GM12878 (cell line): ENCODE measurements around the gene AP2B1. TPM values are rescaled to one million over a fixed set of nuclear protein-coding genes. Genes with fewer than 3 reads are reported as not detected.

ENCODE experiments used
- ATAC-seq: fragments of 200-7000 bp; cut with Tn5 transposase; 3 replicates; pipeline ENCODE4 v1.9.1; 2020; ENCODE audit warnings: mild to moderate bottlenecking, moderate library complexity
- BruUV-seq: library from RNA; stranded (reverse); fragments of 400-500 nt; replicated peaks from 2 replicates; lab custom pipeline; 2021; lab: Mats Ljungman, UMichigan
- CTCF ChIA-PET: fragments of 300-600 bp; sonication (Branson Sonifier 250); formaldehyde crosslinking; extraction: SDS; loops from one replicate; lab custom pipeline; 2021; ENCODE audit warnings: inconsistent platforms; lab: Yijun Ruan, JAX
- POLR2A ChIA-PET: fragments of 350-600 bp; formaldehyde crosslinking; extraction: SDS; loops from one replicate; lab custom pipeline; 2021; ENCODE audit warnings: inconsistent platforms; lab: Charles Lee
- RAD21 ChIA-PET: fragments of 300-600 bp; sonication (Branson Sonifier 250); formaldehyde crosslinking; loops from one replicate; lab custom pipeline; 2023; ENCODE audit warnings: antibody characterized with exemption; ENCODE audit not compliant: unreplicated experiment; lab: Charles Lee
- SMC1A ChIA-PET: fragments of 300-600 bp; sonication (Branson Sonifier 250); formaldehyde crosslinking; loops from one replicate; lab custom pipeline; 2023; ENCODE audit not compliant: unreplicated experiment, uncharacterized antibody; lab: Charles Lee
- DNase-seq: peaks from one replicate; pipeline ENCODE4 v3.0.0-alpha.2; 2011; ENCODE audit warnings: low read depth, low spot score
- FAIRE-seq: peaks from 3 replicates; lab custom pipeline; 2011; peaks lifted over from hg19 to GRCh38; lab: Jason Lieb, UNC
- H2AFZ ChIP-seq: 2 replicates; pipeline ENCODE4 v1.6.0; 2011; ENCODE audit warnings: low read depth, low read length, control low read depth; ENCODE audit not compliant: control insufficient read depth
- H3K27ac ChIP-seq: 2 replicates; pipeline ENCODE4 v1.5.1; 2011; ENCODE audit warnings: control low read depth; ENCODE audit not compliant: control insufficient read depth, insufficient read depth
- H3K27me3 ChIP-seq, 2 experiments: replicated peaks in 1 of 2; 2 replicates each; pipeline versions ENCODE4 v1.6.0 to v1.6.1; 2011; ENCODE audit warnings: low read length in 1 of 2; ENCODE audit not compliant: control insufficient read depth in 2 of 2, insufficient read depth in 2 of 2
- H3K36me3 ChIP-seq, 2 experiments: 2 replicates each; pipeline ENCODE4 v1.5.1; 2011; ENCODE audit warnings: low read length in 1 of 2; ENCODE audit not compliant: control insufficient read depth in 2 of 2, insufficient read depth in 2 of 2
- H3K4me1 ChIP-seq: 2 replicates; pipeline ENCODE4 v1.6.1; 2011; ENCODE audit warnings: mild to moderate bottlenecking, low read length, moderate library complexity, mixed read lengths; ENCODE audit not compliant: control insufficient read depth, insufficient read depth
- H3K4me2 ChIP-seq: 2 replicates; pipeline ENCODE4 v1.6.0; 2011; ENCODE audit warnings: control low read depth; ENCODE audit not compliant: control insufficient read depth, insufficient read depth
- H3K4me3 ChIP-seq: fragments of 200-600 bp; sonication (generic); 2 replicates; pipeline ENCODE4 v1.5.1; 2016
- H3K79me2 ChIP-seq: 2 replicates; pipeline ENCODE4 v1.6.0; 2011; ENCODE audit warnings: low read length; ENCODE audit not compliant: control insufficient read depth, insufficient read depth
- H3K9ac ChIP-seq: 2 replicates; pipeline ENCODE4 v1.8.0; 2011; ENCODE audit warnings: low read length, control low read depth, mixed read lengths; ENCODE audit not compliant: control insufficient read depth, insufficient read depth
- H3K9me3 ChIP-seq: replicated peaks from 3 replicates; pipeline ENCODE4 v1.5.1; 2011; ENCODE audit warnings: mild to moderate bottlenecking, low read length; ENCODE audit not compliant: control insufficient read depth, insufficient read depth
- H4K20me1 ChIP-seq: 2 replicates; pipeline ENCODE4 v1.6.0; 2011; ENCODE audit not compliant: control insufficient read depth, insufficient read depth
- CBFB ChIP-seq: IDR thresholded peaks from 2 replicates; pipeline ENCODE4 v1.6.1; 2016; ENCODE audit warnings: antibody characterized with exemption, low read depth
- CHD4 ChIP-seq: fragments of 200-600 bp; sonication (generic); IDR thresholded peaks from 2 replicates; pipeline ENCODE4 v1.6.1; 2016; ENCODE audit warnings: mild to moderate bottlenecking
- EED ChIP-seq: sonication (generic); IDR thresholded peaks from 2 replicates; pipeline ENCODE4 v1.6.1; 2016; ENCODE audit warnings: antibody characterized with exemption, low read depth
- NFYA ChIP-seq: IDR thresholded peaks from 2 replicates; pipeline ENCODE4 v1.6.1; 2011; ENCODE audit warnings: low read depth, mild to moderate bottlenecking, low read length, improper control_type of control experiment, borderline replicate concordance
- RUNX3 ChIP-seq: IDR thresholded peaks from 2 replicates; pipeline ENCODE4 v1.6.1; 2012; ENCODE audit warnings: low read length, inconsistent platforms
- TBL1XR1 ChIP-seq: IDR thresholded peaks from 2 replicates; pipeline ENCODE4 v1.6.1; 2012; ENCODE audit warnings: low read depth, low read length, improper control_type of control experiment
- WGBS: methylation state at CpG from one replicate; pipeline ENCODE4 v1.1.6; 2016; ENCODE audit warnings: low lambda C conversion rate; ENCODE audit not compliant: insufficient replicate concordance, insufficient coverage; ENCODE audit errors: missing lambda C conversion rate; 5-methylcytosine and 5-hydroxymethylcytosine counted together
- in situ Hi-C: fragments of 300-500 bp; cut with MboI; formaldehyde crosslinking; loops from 9 replicates; pipeline ENCODE4 v1.14.3; 2018; ENCODE audit warnings: mixed read lengths
- intact Hi-C: fragments of 100-400 bp; cut with micrococcal nuclease; formaldehyde crosslinking; loops from one replicate; pipeline ENCODE4 v1.14.2; 2022; ENCODE audit not compliant: unreplicated experiment
- polyA plus RNA-seq, 11 experiments: library from polyadenylated mRNA; depleted of rRNA in 4 of 11; unstranded in 6 of 11; stranded (reverse) in 5 of 11; fragments of >200 nt; fragmentation: Nextera tagmentation in 4 of 11; fragmentation: Illumina TruSeq in 1 of 11; extraction: Ambion mirVana in 4 of 11; extraction: Trizol in 1 of 11; gene quantifications; 1 replicate in 1 of 11; 2 replicates in 10 of 11; pipeline versions ENCODE4 v1.2.1 to v1.2.3, GENCODE V29; 2011 to 2016; ENCODE audit warnings: inconsistent platforms in 2 of 11, missing spikeins in 2 of 11, low read depth in 1 of 11
- total RNA-seq, 4 experiments: library from RNA; depleted of rRNA in 3 of 4; stranded (reverse); fragments of >200 nt in 3 of 4; fragmentation: Illumina TruSeq in 1 of 4; extraction: Trizol in 1 of 4; gene quantifications; 2 replicates each; pipeline versions ENCODE4 v1.2.1 to v1.2.3, GENCODE V29; 2013 to 2021
- TF ChIP-seq, protein P1 (sequence below): fragments of 450-650 bp; IDR thresholded peaks from 2 replicates; pipeline ENCODE4 v1.6.1; 2016; ENCODE audit warnings: mild to moderate bottlenecking
- TF ChIP-seq, protein P2 (sequence below): IDR thresholded peaks from 2 replicates; pipeline ENCODE4 v1.6.1; 2012; ENCODE audit warnings: low read depth, low read length, improper control_type of control experiment
- TF ChIP-seq, protein P3 (sequence below): fragments of 150-350 bp; IDR thresholded peaks from 2 replicates; pipeline ENCODE4 v1.6.1; 2014; ENCODE audit warnings: mild to moderate bottlenecking, low read depth, low read length

The AP2B1 gene
- total and polyA plus RNA-seq, 10 of the 15 experiments (the other 5 are each of a cell fraction or from before 2014, with no cell fraction given) = 18.6 to 112 (median 53.9) TPM

DNA sequence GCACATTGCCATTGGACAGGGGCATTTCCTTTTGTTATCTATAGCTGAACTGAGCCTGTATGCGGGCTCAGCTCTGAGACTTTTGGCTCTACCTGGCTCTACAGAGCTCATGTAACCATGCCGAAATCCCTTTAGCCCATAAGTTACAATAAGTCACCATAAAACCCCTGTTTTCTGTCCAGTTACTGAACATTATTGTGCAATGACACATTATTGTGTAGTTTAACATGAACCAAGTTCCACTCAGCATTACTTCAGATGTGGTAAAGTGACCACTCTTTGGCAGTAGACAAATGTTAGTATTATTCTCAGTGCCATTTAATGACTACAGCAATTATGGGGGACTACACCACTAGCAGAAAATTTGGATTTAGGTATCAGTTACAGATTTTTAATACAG is 78.9 kb downstream of the AP2B1 start:
- no peak overlapping the region for H2AFZ ChIP-seq
- intact Hi-C loops (no loop called here), in situ Hi-C loops (no loop called here)
- no peaks in the 10 kb centered on the region for H3K9me3 ChIP-seq
- FAIRE-seq = no peak
- no peaks in the 10 kb centered on the region for H3K4me1 ChIP-seq
- no peak for ATAC-seq
- H3K27me3 ChIP-seq = no peaks in the 10 kb centered on the region
- H3K4me3 ChIP-seq = no peak overlapping the region
- ChIA-PET SMC1A (interaction anchor here (1.3 kb wide), 1 partner anchor 12 kb away, joined by 5 read pairs; no protein-coding TSS in a partner anchor), POLR2A (interaction anchor here (0.6 to 1.2 kb wide), 2 partner anchors 14 to 51 kb away, joined by 3 to 5 read pairs; no protein-coding TSS in a partner anchor), RAD21 (interaction anchor here (0.9 to 1.4 kb wide), 4 partner anchors 42 to 98 kb away, joined by 3 read pairs; no protein-coding TSS in a partner anchor), CTCF (interaction anchor here (1.3 to 1.7 kb wide), 2 partner anchors 53 to 82 kb away, joined by 3 to 8 read pairs; no protein-coding TSS in a partner anchor)
- no peak overlapping the region for H3K27ac ChIP-seq
- 50% methylated on average over 2 of the region's 2 CpGs for WGBS
- TF ChIP-seq, protein P1, sequence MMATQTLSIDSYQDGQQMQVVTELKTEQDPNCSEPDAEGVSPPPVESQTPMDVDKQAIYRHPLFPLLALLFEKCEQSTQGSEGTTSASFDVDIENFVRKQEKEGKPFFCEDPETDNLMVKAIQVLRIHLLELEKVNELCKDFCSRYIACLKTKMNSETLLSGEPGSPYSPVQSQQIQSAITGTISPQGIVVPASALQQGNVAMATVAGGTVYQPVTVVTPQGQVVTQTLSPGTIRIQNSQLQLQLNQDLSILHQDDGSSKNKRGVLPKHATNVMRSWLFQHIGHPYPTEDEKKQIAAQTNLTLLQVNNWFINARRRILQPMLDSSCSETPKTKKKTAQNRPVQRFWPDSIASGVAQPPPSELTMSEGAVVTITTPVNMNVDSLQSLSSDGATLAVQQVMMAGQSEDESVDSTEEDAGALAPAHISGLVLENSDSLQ = no peak
- TF ChIP-seq EED (no peak), CHD4 (no peak), RUNX3 (no peak), NFYA (no peak), CBFB (no peak), TBL1XR1 (no peak)
- TF ChIP-seq, protein P2, sequence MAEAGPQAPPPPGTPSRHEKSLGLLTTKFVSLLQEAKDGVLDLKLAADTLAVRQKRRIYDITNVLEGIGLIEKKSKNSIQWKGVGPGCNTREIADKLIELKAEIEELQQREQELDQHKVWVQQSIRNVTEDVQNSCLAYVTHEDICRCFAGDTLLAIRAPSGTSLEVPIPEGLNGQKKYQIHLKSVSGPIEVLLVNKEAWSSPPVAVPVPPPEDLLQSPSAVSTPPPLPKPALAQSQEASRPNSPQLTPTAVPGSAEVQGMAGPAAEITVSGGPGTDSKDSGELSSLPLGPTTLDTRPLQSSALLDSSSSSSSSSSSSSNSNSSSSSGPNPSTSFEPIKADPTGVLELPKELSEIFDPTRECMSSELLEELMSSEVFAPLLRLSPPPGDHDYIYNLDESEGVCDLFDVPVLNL = no peak
- TF ChIP-seq, protein P3, sequence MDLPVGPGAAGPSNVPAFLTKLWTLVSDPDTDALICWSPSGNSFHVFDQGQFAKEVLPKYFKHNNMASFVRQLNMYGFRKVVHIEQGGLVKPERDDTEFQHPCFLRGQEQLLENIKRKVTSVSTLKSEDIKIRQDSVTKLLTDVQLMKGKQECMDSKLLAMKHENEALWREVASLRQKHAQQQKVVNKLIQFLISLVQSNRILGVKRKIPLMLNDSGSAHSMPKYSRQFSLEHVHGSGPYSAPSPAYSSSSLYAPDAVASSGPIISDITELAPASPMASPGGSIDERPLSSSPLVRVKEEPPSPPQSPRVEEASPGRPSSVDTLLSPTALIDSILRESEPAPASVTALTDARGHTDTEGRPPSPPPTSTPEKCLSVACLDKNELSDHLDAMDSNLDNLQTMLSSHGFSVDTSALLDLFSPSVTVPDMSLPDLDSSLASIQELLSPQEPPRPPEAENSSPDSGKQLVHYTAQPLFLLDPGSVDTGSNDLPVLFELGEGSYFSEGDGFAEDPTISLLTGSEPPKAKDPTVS = no peak
- no peak overlapping the region for H3K9ac ChIP-seq
- H4K20me1 ChIP-seq = no peaks in the 10 kb centered on the region
- 0 out of 4 replicates have a peak, but pooled peaks cover 0 to 7% of the 10 kb centered on the region in 2 experiments for H3K36me3 ChIP-seq
- H3K4me2 ChIP-seq = no peak overlapping the region
- BruUV-seq = no TSS peak
- no peaks in the 10 kb centered on the region for H3K79me2 ChIP-seq
- no peak for DNase-seq
